ENCODE measurements around the gene FBN2.

DNA sequence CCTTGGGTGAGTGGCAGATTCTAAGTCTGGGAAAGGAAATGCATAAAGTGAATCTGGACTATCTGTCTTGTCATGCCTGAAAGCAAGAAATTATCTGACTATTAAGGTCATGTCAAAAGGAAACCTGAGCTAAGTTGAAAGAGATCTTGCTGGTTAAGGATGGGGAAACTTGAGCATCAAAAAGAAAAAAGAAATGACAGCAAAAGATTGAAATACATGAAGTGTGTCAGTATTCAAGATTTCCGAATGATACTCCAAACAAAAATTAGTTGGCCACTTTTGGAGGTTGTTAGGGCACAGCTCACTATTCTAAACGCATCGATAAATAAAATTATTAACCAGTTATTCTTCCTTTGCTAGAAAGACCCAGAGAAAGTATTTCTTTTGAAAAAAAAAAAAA, 3.3 kb upstream of the FBN2 start:
- TF ChIP-seq, protein P1, sequence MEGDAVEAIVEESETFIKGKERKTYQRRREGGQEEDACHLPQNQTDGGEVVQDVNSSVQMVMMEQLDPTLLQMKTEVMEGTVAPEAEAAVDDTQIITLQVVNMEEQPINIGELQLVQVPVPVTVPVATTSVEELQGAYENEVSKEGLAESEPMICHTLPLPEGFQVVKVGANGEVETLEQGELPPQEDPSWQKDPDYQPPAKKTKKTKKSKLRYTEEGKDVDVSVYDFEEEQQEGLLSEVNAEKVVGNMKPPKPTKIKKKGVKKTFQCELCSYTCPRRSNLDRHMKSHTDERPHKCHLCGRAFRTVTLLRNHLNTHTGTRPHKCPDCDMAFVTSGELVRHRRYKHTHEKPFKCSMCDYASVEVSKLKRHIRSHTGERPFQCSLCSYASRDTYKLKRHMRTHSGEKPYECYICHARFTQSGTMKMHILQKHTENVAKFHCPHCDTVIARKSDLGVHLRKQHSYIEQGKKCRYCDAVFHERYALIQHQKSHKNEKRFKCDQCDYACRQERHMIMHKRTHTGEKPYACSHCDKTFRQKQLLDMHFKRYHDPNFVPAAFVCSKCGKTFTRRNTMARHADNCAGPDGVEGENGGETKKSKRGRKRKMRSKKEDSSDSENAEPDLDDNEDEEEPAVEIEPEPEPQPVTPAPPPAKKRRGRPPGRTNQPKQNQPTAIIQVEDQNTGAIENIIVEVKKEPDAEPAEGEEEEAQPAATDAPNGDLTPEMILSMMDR (IDR thresholded peaks at IDR 0.05; ENCODE audit: poor library complexity, severe bottlenecking): no peak
- TF ChIP-seq EP300 (conservative IDR thresholded peaks at IDR 0.05; ENCODE audit: poor library complexity, severe bottlenecking): peak; percentile 91
- no peak for TF ChIP-seq TAF1 (IDR thresholded peaks at IDR 0.05; ENCODE audit: low read depth)
- no peak for TF ChIP-seq EZH2 (IDR thresholded peaks at IDR 0.05; ENCODE audit: borderline replicate concordance, insufficient read depth, low read length, poor library complexity, severe bottlenecking)
- TF ChIP-seq RAD21 (conservative IDR thresholded peaks at IDR 0.05): no peak
- TF ChIP-seq, protein P2, sequence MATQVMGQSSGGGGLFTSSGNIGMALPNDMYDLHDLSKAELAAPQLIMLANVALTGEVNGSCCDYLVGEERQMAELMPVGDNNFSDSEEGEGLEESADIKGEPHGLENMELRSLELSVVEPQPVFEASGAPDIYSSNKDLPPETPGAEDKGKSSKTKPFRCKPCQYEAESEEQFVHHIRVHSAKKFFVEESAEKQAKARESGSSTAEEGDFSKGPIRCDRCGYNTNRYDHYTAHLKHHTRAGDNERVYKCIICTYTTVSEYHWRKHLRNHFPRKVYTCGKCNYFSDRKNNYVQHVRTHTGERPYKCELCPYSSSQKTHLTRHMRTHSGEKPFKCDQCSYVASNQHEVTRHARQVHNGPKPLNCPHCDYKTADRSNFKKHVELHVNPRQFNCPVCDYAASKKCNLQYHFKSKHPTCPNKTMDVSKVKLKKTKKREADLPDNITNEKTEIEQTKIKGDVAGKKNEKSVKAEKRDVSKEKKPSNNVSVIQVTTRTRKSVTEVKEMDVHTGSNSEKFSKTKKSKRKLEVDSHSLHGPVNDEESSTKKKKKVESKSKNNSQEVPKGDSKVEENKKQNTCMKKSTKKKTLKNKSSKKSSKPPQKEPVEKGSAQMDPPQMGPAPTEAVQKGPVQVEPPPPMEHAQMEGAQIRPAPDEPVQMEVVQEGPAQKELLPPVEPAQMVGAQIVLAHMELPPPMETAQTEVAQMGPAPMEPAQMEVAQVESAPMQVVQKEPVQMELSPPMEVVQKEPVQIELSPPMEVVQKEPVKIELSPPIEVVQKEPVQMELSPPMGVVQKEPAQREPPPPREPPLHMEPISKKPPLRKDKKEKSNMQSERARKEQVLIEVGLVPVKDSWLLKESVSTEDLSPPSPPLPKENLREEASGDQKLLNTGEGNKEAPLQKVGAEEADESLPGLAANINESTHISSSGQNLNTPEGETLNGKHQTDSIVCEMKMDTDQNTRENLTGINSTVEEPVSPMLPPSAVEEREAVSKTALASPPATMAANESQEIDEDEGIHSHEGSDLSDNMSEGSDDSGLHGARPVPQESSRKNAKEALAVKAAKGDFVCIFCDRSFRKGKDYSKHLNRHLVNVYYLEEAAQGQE (IDR thresholded peaks at IDR 0.05; ENCODE audit: borderline replicate concordance): no peak
